HEK293 (cell line): ENCODE measurements around the gene ITPKB.

Source experiments
- BCL11A ChIP-seq: fragments of 450-650 bp; formaldehyde crosslinking; IDR thresholded peaks from 2 replicates; pipeline ENCODE4 v1.5.1; 2016; ENCODE audit warnings: low read depth, missing biosample characterization, missing genetic modification characterization
- EGR2 ChIP-seq: fragments of 450-650 bp; formaldehyde crosslinking; IDR thresholded peaks from 2 replicates; pipeline ENCODE4 v1.5.1; 2016; ENCODE audit warnings: low read depth, missing biosample characterization, missing genetic modification characterization
- TCF7L2 ChIP-seq: IDR thresholded peaks from 2 replicates; pipeline ENCODE4 v1.6.1; 2011; ENCODE audit warnings: low read depth, mild to moderate bottlenecking, inconsistent platforms, low read length, moderate library complexity, borderline replicate concordance
- WT1 ChIP-seq: fragments of 450-650 bp; formaldehyde crosslinking; IDR thresholded peaks from 2 replicates; pipeline ENCODE4 v1.5.1; 2016; ENCODE audit warnings: missing biosample characterization, missing genetic modification characterization
- ZBTB21 ChIP-seq: fragments of 450-650 bp; formaldehyde crosslinking; IDR thresholded peaks from 2 replicates; pipeline ENCODE4 v1.5.1; 2017; ENCODE audit warnings: missing biosample characterization, missing genetic modification characterization
- ZNF274 ChIP-seq, 2 experiments: fragments of 200-500 bp in 1 of 2; fragments of 450-650 bp in 1 of 2; sonication (Bioruptor generic) in 1 of 2; formaldehyde crosslinking in 1 of 2; IDR thresholded peaks; 2 replicates each; pipeline versions ENCODE4 v1.5.1 to v1.6.1; 2014 to 2016; ENCODE audit warnings: borderline replicate concordance in 1 of 2, inconsistent platforms in 1 of 2, low read length in 1 of 2, missing biosample characterization in 1 of 2, missing genetic modification characterization in 1 of 2
- ZNF514 ChIP-seq: fragments of 450-650 bp; formaldehyde crosslinking; IDR thresholded peaks from 2 replicates; pipeline ENCODE4 v1.5.1; 2016; ENCODE audit warnings: missing biosample characterization, missing genetic modification characterization
- ZNF670 ChIP-seq: fragments of 450-650 bp; formaldehyde crosslinking; IDR thresholded peaks from 2 replicates; pipeline ENCODE4 v1.5.1; 2016; ENCODE audit warnings: missing biosample characterization, missing genetic modification characterization, low read depth
- ZNF768 ChIP-seq: fragments of 450-650 bp; formaldehyde crosslinking; IDR thresholded peaks from 2 replicates; pipeline ENCODE4 v1.5.1; 2018; ENCODE audit warnings: missing biosample characterization, mild to moderate bottlenecking, missing genetic modification characterization
- TF ChIP-seq, protein P1 (sequence below): IDR thresholded peaks from 2 replicates; pipeline ENCODE4 v1.6.1; 2011; ENCODE audit warnings: mild to moderate bottlenecking, low read depth, low read length, borderline replicate concordance
- TF ChIP-seq, protein P2 (sequence below): fragments of 450-650 bp; formaldehyde crosslinking; IDR thresholded peaks from 2 replicates; pipeline ENCODE4 v1.5.1; 2016; ENCODE audit warnings: missing biosample characterization, missing genetic modification characterization
- TF ChIP-seq, protein P3 (sequence below): fragments of 450-650 bp; formaldehyde crosslinking; IDR thresholded peaks from 2 replicates; pipeline ENCODE4 v1.5.1; 2016; ENCODE audit warnings: missing biosample characterization, missing genetic modification characterization
- TF ChIP-seq, protein P4 (sequence below): fragments of 450-650 bp; formaldehyde crosslinking; IDR thresholded peaks from 2 replicates; pipeline ENCODE4 v1.5.1; 2016; ENCODE audit warnings: missing biosample characterization, missing genetic modification characterization
- TF ChIP-seq, protein P5 (sequence below): fragments of 450-650 bp; formaldehyde crosslinking; IDR thresholded peaks from 2 replicates; pipeline ENCODE4 v1.5.1; 2016; ENCODE audit warnings: missing biosample characterization, missing genetic modification characterization

DNA sequence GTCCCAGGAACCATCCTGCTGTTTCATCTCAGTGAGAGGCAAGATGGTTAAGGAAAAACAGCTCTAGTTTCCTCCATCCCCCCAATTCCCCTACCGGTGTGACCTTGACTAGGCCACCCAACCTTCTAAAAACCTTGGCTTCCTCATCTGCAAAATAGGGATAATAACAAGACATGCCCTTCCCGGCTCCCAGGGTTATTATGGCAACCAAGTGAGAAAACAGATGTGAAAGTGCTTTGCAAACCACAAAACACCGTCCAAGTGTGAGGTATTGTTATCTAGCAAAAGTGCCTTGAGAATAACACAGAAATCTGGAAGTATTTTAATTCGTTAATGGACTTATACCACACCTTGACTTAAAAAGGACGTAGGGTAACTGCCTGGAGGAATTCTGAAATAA lies 62.7 kb downstream of the ITPKB start:
- TF ChIP-seq, protein P1, sequence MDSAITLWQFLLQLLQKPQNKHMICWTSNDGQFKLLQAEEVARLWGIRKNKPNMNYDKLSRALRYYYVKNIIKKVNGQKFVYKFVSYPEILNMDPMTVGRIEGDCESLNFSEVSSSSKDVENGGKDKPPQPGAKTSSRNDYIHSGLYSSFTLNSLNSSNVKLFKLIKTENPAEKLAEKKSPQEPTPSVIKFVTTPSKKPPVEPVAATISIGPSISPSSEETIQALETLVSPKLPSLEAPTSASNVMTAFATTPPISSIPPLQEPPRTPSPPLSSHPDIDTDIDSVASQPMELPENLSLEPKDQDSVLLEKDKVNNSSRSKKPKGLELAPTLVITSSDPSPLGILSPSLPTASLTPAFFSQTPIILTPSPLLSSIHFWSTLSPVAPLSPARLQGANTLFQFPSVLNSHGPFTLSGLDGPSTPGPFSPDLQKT: no peak
- TF ChIP-seq, protein P2, sequence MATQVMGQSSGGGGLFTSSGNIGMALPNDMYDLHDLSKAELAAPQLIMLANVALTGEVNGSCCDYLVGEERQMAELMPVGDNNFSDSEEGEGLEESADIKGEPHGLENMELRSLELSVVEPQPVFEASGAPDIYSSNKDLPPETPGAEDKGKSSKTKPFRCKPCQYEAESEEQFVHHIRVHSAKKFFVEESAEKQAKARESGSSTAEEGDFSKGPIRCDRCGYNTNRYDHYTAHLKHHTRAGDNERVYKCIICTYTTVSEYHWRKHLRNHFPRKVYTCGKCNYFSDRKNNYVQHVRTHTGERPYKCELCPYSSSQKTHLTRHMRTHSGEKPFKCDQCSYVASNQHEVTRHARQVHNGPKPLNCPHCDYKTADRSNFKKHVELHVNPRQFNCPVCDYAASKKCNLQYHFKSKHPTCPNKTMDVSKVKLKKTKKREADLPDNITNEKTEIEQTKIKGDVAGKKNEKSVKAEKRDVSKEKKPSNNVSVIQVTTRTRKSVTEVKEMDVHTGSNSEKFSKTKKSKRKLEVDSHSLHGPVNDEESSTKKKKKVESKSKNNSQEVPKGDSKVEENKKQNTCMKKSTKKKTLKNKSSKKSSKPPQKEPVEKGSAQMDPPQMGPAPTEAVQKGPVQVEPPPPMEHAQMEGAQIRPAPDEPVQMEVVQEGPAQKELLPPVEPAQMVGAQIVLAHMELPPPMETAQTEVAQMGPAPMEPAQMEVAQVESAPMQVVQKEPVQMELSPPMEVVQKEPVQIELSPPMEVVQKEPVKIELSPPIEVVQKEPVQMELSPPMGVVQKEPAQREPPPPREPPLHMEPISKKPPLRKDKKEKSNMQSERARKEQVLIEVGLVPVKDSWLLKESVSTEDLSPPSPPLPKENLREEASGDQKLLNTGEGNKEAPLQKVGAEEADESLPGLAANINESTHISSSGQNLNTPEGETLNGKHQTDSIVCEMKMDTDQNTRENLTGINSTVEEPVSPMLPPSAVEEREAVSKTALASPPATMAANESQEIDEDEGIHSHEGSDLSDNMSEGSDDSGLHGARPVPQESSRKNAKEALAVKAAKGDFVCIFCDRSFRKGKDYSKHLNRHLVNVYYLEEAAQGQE: no peak
- TF ChIP-seq ZBTB21 (tag by site-specific recombination) (no peak), BCL11A (tag by site-specific recombination) (no peak), ZNF514 (tag by site-specific recombination) (no peak), EGR2 (no peak), ZNF670 (tag by site-specific recombination) (no peak), WT1 (tag by site-specific recombination) (no peak), TCF7L2 (no peak), ZNF274 (IDR thresholded peaks at IDR 0.05; ENCODE audit: low read length) (no peak), ZNF274 (tag by site-specific recombination; IDR thresholded peaks at IDR 0.05; ENCODE audit: borderline replicate concordance) (no peak), ZNF768 (no peak)
- TF ChIP-seq, protein P3, sequence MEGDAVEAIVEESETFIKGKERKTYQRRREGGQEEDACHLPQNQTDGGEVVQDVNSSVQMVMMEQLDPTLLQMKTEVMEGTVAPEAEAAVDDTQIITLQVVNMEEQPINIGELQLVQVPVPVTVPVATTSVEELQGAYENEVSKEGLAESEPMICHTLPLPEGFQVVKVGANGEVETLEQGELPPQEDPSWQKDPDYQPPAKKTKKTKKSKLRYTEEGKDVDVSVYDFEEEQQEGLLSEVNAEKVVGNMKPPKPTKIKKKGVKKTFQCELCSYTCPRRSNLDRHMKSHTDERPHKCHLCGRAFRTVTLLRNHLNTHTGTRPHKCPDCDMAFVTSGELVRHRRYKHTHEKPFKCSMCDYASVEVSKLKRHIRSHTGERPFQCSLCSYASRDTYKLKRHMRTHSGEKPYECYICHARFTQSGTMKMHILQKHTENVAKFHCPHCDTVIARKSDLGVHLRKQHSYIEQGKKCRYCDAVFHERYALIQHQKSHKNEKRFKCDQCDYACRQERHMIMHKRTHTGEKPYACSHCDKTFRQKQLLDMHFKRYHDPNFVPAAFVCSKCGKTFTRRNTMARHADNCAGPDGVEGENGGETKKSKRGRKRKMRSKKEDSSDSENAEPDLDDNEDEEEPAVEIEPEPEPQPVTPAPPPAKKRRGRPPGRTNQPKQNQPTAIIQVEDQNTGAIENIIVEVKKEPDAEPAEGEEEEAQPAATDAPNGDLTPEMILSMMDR: no peak
- TF ChIP-seq, protein P4, sequence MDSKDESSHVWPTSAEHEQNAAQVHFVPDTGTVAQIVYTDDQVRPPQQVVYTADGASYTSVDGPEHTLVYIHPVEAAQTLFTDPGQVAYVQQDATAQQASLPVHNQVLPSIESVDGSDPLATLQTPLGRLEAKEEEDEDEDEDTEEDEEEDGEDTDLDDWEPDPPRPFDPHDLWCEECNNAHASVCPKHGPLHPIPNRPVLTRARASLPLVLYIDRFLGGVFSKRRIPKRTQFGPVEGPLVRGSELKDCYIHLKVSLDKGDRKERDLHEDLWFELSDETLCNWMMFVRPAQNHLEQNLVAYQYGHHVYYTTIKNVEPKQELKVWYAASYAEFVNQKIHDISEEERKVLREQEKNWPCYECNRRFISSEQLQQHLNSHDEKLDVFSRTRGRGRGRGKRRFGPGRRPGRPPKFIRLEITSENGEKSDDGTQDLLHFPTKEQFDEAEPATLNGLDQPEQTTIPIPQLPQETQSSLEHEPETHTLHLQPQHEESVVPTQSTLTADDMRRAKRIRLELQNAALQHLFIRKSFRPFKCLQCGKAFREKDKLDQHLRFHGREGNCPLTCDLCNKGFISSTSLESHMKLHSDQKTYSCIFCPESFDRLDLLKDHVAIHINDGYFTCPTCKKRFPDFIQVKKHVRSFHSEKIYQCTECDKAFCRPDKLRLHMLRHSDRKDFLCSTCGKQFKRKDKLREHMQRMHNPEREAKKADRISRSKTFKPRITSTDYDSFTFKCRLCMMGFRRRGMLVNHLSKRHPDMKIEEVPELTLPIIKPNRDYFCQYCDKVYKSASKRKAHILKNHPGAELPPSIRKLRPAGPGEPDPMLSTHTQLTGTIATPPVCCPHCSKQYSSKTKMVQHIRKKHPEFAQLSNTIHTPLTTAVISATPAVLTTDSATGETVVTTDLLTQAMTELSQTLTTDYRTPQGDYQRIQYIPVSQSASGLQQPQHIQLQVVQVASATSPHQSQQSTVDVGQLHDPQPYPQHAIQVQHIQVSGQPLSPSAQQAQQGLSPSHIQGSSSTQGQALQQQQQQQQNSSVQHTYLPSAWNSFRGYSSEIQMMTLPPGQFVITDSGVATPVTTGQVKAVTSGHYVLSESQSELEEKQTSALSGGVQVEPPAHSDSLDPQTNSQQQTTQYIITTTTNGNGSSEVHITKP: no peak
- TF ChIP-seq, protein P5, sequence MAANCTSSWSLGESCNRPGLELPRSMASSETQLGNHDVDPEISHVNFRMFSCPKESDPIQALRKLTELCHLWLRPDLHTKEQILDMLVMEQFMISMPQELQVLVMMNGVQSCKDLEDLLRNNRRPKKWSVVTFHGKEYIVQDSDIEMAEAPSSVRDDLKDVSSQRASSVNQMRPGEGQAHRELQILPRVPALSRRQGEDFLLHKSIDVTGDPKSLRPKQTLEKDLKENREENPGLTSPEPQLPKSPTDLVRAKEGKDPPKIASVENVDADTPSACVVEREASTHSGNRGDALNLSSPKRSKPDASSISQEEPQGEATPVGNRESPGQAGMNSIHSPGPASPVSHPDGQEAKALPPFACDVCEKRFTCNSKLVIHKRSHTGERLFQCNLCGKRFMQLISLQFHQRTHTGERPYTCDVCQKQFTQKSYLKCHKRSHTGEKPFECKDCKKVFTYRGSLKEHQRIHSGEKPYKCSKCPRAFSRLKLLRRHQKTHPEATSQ (tag by site-specific recombination): no peak
